ENCODE measurements around the gene ANKRD13C.

Gene ANKRD13C

DNA sequence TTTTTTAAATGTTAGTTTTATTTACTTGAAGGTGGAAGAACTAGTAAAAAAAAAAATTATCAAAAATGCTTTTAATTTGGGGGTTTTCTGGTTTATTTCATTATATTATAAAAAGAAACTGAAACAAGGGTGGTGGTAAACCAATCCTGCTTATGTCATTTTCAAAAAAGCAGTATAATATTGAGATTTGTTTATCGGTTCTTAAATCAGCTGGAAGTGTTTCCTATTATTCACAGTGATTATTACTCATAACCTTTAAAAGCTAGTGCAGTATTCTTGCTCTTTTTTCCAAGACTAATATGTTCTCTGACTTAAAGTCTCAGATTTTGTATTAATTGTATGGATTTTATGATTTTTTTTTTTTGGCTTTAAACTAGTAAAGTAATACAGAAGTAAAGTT, 143.7 kb downstream of the ANKRD13C start:
- DNase-seq: no peak

Measured in CD4-positive, alpha-beta T cell treated with Interleukin-4 for 1 hour (primary cell).